Measurements from ENCODE around the gene GSKIP.

DNA sequence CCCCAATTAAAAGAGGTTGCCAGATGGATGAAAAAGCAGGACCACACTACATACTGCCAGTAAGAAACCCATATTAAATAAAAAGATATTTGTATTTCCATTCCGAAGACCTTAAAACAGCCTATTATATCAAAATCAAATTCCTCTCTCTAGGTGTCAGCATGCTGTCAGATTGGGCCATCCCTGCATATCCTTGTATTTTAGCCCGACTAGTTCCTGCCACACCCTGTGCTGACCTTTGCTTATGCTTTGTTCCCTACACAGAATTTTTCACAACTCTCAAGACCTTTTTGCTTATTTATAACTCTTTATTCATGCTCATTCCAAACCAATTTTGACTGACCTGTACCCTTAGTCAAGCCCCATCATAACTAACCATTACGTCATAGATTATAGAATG lies 12.8 kb downstream of the GSKIP start:
- TF ChIP-seq POLR2A (IDR thresholded peaks at IDR 0.05; ENCODE audit: low read depth, low read length) (no peak), POLR2AphosphoS5 (IDR thresholded peaks at IDR 0.05; ENCODE audit: low read depth, low read length) (no peak)
